ENCODE data around the gene PIK3C2G.

PIK3C2G gene

DNA sequence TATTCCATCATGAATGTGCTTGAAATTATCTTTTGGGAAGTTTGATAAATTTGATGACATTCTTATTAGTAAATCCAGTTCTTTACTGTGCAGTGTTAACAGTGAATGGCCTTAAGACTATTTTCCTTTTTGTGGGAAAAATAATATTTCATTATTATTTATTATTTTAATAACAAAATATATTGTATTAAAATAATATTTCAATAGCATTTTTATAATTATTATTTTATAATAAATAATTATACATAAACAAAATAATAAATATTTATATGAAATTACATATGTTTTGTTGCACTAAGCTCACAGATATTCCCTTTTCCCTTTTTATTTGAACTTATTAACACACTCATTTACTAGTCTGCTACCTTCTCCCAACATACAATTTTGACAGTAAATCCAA is 33.6 kb downstream of the PIK3C2G start:
- Histone ChIP-seq H3K4me1 (ENCODE audit: insufficient read depth, low read length, poor library complexity, severe bottlenecking) (no peaks in the 10 kb centered on the region), H3K9me2 (replicated peaks; ENCODE audit: low read depth, low read length) (no peaks in the 10 kb centered on the region)

DNA sequence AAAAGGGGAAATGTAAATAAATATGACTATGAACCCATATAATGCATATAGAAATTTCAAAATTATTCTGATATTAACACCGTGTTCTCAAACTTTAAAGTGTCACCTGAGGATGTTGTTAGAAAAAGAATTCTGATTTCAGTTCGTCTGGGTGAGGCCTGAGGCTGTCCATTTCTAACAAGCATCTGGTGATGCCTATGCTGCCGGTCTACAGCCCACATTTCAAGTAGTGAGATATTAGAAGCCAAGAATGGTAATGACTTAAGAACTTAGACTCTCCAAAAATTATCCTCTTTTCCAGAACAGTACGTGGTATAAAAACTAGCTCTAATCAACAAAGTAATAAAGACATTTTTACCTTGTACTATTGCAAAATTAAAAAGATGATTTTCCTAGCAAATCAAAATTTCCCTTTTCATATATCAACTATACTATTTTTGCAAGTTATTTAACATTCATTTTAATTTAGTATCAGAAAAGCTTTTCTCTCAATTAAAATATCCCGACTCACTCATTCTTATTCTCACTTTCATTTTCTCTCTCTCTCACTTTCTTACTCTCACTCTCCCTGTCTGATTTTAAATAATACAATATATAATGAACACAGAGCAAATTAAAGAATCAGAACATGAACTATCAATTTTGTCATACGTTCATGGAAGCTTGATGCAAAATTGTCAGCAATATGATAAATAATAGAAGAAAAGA is 35.0 kb downstream of the PIK3C2G start:
- Histone ChIP-seq H3K4me1 (ENCODE audit: insufficient read depth, low read length, poor library complexity, severe bottlenecking) (no peaks in the 10 kb centered on the region), H3K9ac (ENCODE audit: low read depth, low read length, poor library complexity, severe bottlenecking) (no peak overlapping the region), H3F3A (ENCODE audit: low read depth) (no peaks in the 10 kb centered on the region), H3K27me3 (ENCODE audit: insufficient read depth, low read length, poor library complexity, severe bottlenecking) (no peaks in the 10 kb centered on the region), H3K79me2 (ENCODE audit: insufficient read depth, low read length) (no peaks in the 10 kb centered on the region), H3K36me3 (ENCODE audit: insufficient read depth, low read length) (no peaks in the 10 kb centered on the region), H3K9me2 (replicated peaks; ENCODE audit: low read depth, low read length) (no peaks in the 10 kb centered on the region), H4K20me1 (ENCODE audit: insufficient read depth, low read length, poor library complexity, severe bottlenecking) (no peaks in the 10 kb centered on the region), H3K9me3 (ENCODE audit: insufficient read depth, low read depth, low read length) (peaks cover 3% of the 10 kb centered on the region; the same call in 1 of the 2 replicates), H3K4me3 (ENCODE audit: low read length, poor library complexity, severe bottlenecking) (peak overlapping the region; percentile 35), H2AFZ (ENCODE audit: low read length) (0 out of 2 replicates have a peak overlapping the region, but pooled peaks have one; percentile 45), H3K4me2 (ENCODE audit: low read depth, low read length, poor library complexity, severe bottlenecking) (peak overlapping the region; percentile 49)
- TF ChIP-seq, protein P1, sequence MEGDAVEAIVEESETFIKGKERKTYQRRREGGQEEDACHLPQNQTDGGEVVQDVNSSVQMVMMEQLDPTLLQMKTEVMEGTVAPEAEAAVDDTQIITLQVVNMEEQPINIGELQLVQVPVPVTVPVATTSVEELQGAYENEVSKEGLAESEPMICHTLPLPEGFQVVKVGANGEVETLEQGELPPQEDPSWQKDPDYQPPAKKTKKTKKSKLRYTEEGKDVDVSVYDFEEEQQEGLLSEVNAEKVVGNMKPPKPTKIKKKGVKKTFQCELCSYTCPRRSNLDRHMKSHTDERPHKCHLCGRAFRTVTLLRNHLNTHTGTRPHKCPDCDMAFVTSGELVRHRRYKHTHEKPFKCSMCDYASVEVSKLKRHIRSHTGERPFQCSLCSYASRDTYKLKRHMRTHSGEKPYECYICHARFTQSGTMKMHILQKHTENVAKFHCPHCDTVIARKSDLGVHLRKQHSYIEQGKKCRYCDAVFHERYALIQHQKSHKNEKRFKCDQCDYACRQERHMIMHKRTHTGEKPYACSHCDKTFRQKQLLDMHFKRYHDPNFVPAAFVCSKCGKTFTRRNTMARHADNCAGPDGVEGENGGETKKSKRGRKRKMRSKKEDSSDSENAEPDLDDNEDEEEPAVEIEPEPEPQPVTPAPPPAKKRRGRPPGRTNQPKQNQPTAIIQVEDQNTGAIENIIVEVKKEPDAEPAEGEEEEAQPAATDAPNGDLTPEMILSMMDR (conservative IDR thresholded peaks at IDR 0.05; ENCODE audit: low read length), result no peak
- TF ChIP-seq EZH2phosphoT487 (IDR thresholded peaks at IDR 0.05; ENCODE audit: borderline replicate concordance), result no peak

More for the DNA sequence above, 33.6 kb downstream of the PIK3C2G start:
- TF ChIP-seq, protein P1 (conservative IDR thresholded peaks at IDR 0.05; ENCODE audit: low read length), result no peak
- no peak for TF ChIP-seq EZH2phosphoT487 (IDR thresholded peaks at IDR 0.05; ENCODE audit: borderline replicate concordance)
- H3K36me3 ChIP-seq (ENCODE audit: insufficient read depth, low read length), result no peaks in the 10 kb centered on the region
- no peaks in the 10 kb centered on the region for H3K79me2 ChIP-seq (ENCODE audit: insufficient read depth, low read length)
- no peaks in the 10 kb centered on the region for H3F3A ChIP-seq (ENCODE audit: low read depth)
- H3K9ac ChIP-seq (ENCODE audit: low read depth, low read length, poor library complexity, severe bottlenecking), result no peak overlapping the region
- H2AFZ ChIP-seq (ENCODE audit: low read length), result no peak overlapping the region
- H4K20me1 ChIP-seq (ENCODE audit: insufficient read depth, low read length, poor library complexity, severe bottlenecking), result no peaks in the 10 kb centered on the region
- H3K4me3 ChIP-seq (ENCODE audit: low read length, poor library complexity, severe bottlenecking), result no peak overlapping the region
- H3K9me3 ChIP-seq (ENCODE audit: insufficient read depth, low read depth, low read length), result no peaks in the 10 kb centered on the region
- no peaks in the 10 kb centered on the region for H3K27me3 ChIP-seq (ENCODE audit: insufficient read depth, low read length, poor library complexity, severe bottlenecking)
- H3K4me2 ChIP-seq (ENCODE audit: low read depth, low read length, poor library complexity, severe bottlenecking), result no peak overlapping the region

DNA sequence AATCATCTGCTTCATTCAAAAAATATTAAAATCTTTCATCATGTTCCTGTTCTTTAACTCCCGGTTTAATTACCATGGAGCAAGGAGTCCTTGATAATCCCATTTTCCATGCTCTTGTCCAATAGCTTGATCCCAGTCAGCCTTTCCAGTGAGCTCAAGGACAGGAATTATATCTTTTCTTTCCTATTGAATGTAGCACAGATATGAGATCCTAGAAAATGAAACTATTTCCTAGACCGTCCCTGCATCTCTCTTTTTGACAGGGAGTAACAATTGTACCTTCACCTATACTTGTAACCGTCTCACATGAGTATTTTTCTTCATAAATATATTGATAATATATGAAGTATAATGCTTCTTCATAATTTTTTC is 35.6 kb downstream of the PIK3C2G start:
- H4K20me1 ChIP-seq (ENCODE audit: insufficient read depth, low read length, poor library complexity, severe bottlenecking), result no peaks in the 10 kb centered on the region
- peak overlapping the region; percentile 49 for H3K4me2 ChIP-seq (ENCODE audit: low read depth, low read length, poor library complexity, severe bottlenecking)
- no peak for TF ChIP-seq EZH2phosphoT487 (IDR thresholded peaks at IDR 0.05; ENCODE audit: borderline replicate concordance)
- TF ChIP-seq, protein P1 (conservative IDR thresholded peaks at IDR 0.05; ENCODE audit: low read length), result no peak
- no peak overlapping the region for H3K9ac ChIP-seq (ENCODE audit: low read depth, low read length, poor library complexity, severe bottlenecking)
- no peaks in the 10 kb centered on the region for H3K36me3 ChIP-seq (ENCODE audit: insufficient read depth, low read length)
- H3K4me1 ChIP-seq (ENCODE audit: insufficient read depth, low read length, poor library complexity, severe bottlenecking), result no peaks in the 10 kb centered on the region
- no peaks in the 10 kb centered on the region for H3F3A ChIP-seq (ENCODE audit: low read depth)
- H2AFZ ChIP-seq (ENCODE audit: low read length), result 0 out of 2 replicates have a peak overlapping the region, but pooled peaks have one; percentile 45
- H3K27me3 ChIP-seq (ENCODE audit: insufficient read depth, low read length, poor library complexity, severe bottlenecking), result no peaks in the 10 kb centered on the region
- H3K79me2 ChIP-seq (ENCODE audit: insufficient read depth, low read length), result no peaks in the 10 kb centered on the region
- H3K9me3 ChIP-seq (ENCODE audit: insufficient read depth, low read depth, low read length), result peaks cover 5% of the 10 kb centered on the region; the same call in 1 of the 2 replicates
- H3K9me2 ChIP-seq (replicated peaks; ENCODE audit: low read depth, low read length), result no peaks in the 10 kb centered on the region
- H3K4me3 ChIP-seq (ENCODE audit: low read length, poor library complexity, severe bottlenecking), result peak overlapping the region; percentile 35

Measured in Loucy (cell line).